SK-N-SH treated with all-trans-retinoic acid at 6 μM for 48 hours (cell line): ENCODE results near the gene TBCA.
"Not testable (repeated sequence)": the region's sequence is repeated elsewhere in the genome, so short reads cannot be mapped to it uniquely, and the experiment has no call there.

Experiments used
- ATAC-seq: fragments of 200-7000 bp; cut with Tn5 transposase; 3 replicates; pipeline ENCODE4 v1.9.1; 2020; ENCODE audit warnings: mild to moderate bottlenecking, moderate library complexity
- BACH2 ChIP-seq: fragments of 250-450 bp; sonication (Bioruptor Pico); IDR thresholded peaks from 2 replicates; pipeline ENCODE4 v1.9.0; 2021; ENCODE audit warnings: mild to moderate bottlenecking, borderline replicate concordance
- CSDC2 ChIP-seq: fragments of 250-450 bp; sonication (Bioruptor Pico); IDR thresholded peaks from 2 replicates; pipeline ENCODE4 v1.5.0; 2020; ENCODE audit warnings: mild to moderate bottlenecking, moderate library complexity
- ESRRG ChIP-seq: fragments of 250-450 bp; sonication (Bioruptor Pico); IDR thresholded peaks from 2 replicates; pipeline ENCODE4 v1.6.1; 2021; ENCODE audit warnings: mild to moderate bottlenecking
- GLIS3 ChIP-seq: fragments of 250-450 bp; sonication (Bioruptor Pico); IDR thresholded peaks from 2 replicates; pipeline ENCODE4 v1.5.0; 2020; ENCODE audit warnings: mild to moderate bottlenecking, moderate library complexity
- ISL1 ChIP-seq: fragments of 250-450 bp; sonication (Bioruptor Pico); IDR thresholded peaks from 2 replicates; pipeline ENCODE4 v2.1.2; 2022; ENCODE audit warnings: mild to moderate bottlenecking, moderate library complexity
- PPARA ChIP-seq: fragments of 250-450 bp; sonication (Bioruptor Pico); IDR thresholded peaks from 2 replicates; pipeline ENCODE4 v1.5.0; 2020; ENCODE audit warnings: mild to moderate bottlenecking, borderline replicate concordance
- TCF4 ChIP-seq: fragments of 250-450 bp; sonication (Bioruptor Pico); IDR thresholded peaks from 2 replicates; pipeline ENCODE4 v1.8.0; 2021; ENCODE audit warnings: mild to moderate bottlenecking, moderate library complexity, borderline replicate concordance
- TOX ChIP-seq: fragments of 250-450 bp; sonication (Bioruptor Pico); IDR thresholded peaks from 2 replicates; pipeline ENCODE4 v1.8.0; 2021; ENCODE audit warnings: mild to moderate bottlenecking, moderate library complexity, borderline replicate concordance
- ZFP3 ChIP-seq: fragments of 250-450 bp; sonication (Bioruptor Pico); IDR thresholded peaks from 2 replicates; pipeline ENCODE4 v1.5.0; 2020; ENCODE audit warnings: mild to moderate bottlenecking, moderate library complexity
- ZFP30 ChIP-seq: fragments of 450-650 bp; formaldehyde crosslinking; IDR thresholded peaks from 2 replicates; pipeline ENCODE4 v1.5.0; 2022; ENCODE audit warnings: mild to moderate bottlenecking, moderate library complexity
- ZNF565 ChIP-seq: fragments of 450-650 bp; formaldehyde crosslinking; conservative IDR thresholded peaks from 2 replicates; pipeline ENCODE4 v1.5.0; 2020; ENCODE audit warnings: low read depth, mild to moderate bottlenecking, moderate library complexity
- ZNF70 ChIP-seq: fragments of 450-650 bp; formaldehyde crosslinking; IDR thresholded peaks from 2 replicates; pipeline ENCODE4 v1.5.0; 2020; ENCODE audit warnings: mild to moderate bottlenecking, moderate library complexity
- ZNF8 ChIP-seq: fragments of 450-650 bp; formaldehyde crosslinking; IDR thresholded peaks from 2 replicates; pipeline ENCODE4 v1.5.0; 2020; ENCODE audit warnings: mild to moderate bottlenecking, moderate library complexity
- TF ChIP-seq, protein P1 (sequence below): fragments of 250-450 bp; sonication (Bioruptor Pico); IDR thresholded peaks from 2 replicates; pipeline ENCODE4 v1.5.0; 2020; ENCODE audit warnings: mild to moderate bottlenecking, moderate library complexity
- TF ChIP-seq, protein P2 (sequence below): fragments of 250-450 bp; sonication (Bioruptor Pico); IDR thresholded peaks from 2 replicates; pipeline ENCODE4 v1.8.0; 2020; ENCODE audit warnings: mild to moderate bottlenecking, moderate library complexity, borderline replicate concordance
- TF ChIP-seq, protein P3 (sequence below): fragments of 250-450 bp; sonication (Bioruptor Pico); IDR thresholded peaks from 2 replicates; pipeline ENCODE4 v1.5.1; 2020; ENCODE audit warnings: low read depth, mild to moderate bottlenecking, moderate library complexity
- TF ChIP-seq, protein P4 (sequence below): fragments of 250-450 bp; sonication (Bioruptor Pico); IDR thresholded peaks from 2 replicates; pipeline ENCODE4 v1.5.1; 2021; ENCODE audit warnings: mild to moderate bottlenecking, moderate library complexity

Gene TBCA

DNA sequence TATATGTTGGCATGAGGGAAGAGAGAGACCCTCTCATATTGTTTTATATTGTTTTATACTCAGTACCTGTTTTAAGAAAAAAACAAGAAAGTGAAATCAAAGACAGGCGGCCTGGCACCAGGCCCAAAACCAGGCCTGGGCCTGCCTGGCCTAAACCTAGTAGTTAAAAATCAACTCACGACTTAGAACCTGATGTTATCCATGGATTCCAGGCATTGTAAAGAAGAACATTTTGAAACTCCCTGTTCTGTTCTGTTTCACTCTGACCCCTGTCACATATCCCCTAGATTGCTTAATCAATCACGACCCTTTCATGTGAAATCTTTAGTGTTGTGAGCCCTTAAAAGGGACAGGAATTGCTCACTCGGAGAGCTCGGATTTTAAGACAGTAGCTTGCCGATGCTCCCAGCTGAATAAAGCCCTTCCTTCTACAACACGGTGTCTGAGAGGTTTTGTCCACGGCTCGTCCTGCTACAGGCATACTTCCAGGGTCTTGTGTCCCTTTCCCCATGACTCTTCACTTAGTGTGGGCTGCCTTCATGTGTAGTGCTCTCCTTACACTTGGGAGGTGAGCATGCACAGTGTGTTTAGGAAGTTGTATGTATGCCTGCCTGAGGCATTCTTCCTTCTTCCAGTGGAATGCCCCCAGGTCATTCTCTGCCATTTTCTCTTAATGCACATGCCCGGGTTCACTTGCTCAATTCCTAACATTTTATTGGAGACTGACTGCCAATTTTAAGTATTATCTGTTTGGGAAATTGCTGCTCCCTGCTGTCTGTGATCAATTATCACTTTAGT lies 17.8 kb downstream of the TBCA start (continued):
- TF ChIP-seq, protein P1, sequence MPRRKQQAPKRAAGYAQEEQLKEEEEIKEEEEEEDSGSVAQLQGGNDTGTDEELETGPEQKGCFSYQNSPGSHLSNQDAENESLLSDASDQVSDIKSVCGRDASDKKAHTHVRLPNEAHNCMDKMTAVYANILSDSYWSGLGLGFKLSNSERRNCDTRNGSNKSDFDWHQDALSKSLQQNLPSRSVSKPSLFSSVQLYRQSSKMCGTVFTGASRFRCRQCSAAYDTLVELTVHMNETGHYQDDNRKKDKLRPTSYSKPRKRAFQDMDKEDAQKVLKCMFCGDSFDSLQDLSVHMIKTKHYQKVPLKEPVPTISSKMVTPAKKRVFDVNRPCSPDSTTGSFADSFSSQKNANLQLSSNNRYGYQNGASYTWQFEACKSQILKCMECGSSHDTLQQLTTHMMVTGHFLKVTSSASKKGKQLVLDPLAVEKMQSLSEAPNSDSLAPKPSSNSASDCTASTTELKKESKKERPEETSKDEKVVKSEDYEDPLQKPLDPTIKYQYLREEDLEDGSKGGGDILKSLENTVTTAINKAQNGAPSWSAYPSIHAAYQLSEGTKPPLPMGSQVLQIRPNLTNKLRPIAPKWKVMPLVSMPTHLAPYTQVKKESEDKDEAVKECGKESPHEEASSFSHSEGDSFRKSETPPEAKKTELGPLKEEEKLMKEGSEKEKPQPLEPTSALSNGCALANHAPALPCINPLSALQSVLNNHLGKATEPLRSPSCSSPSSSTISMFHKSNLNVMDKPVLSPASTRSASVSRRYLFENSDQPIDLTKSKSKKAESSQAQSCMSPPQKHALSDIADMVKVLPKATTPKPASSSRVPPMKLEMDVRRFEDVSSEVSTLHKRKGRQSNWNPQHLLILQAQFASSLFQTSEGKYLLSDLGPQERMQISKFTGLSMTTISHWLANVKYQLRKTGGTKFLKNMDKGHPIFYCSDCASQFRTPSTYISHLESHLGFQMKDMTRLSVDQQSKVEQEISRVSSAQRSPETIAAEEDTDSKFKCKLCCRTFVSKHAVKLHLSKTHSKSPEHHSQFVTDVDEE (CRISPR knock-in tag), result no peak
- TF ChIP-seq ZFP3 (CRISPR knock-in tag) (no peak), PPARA (no peak)

DNA sequence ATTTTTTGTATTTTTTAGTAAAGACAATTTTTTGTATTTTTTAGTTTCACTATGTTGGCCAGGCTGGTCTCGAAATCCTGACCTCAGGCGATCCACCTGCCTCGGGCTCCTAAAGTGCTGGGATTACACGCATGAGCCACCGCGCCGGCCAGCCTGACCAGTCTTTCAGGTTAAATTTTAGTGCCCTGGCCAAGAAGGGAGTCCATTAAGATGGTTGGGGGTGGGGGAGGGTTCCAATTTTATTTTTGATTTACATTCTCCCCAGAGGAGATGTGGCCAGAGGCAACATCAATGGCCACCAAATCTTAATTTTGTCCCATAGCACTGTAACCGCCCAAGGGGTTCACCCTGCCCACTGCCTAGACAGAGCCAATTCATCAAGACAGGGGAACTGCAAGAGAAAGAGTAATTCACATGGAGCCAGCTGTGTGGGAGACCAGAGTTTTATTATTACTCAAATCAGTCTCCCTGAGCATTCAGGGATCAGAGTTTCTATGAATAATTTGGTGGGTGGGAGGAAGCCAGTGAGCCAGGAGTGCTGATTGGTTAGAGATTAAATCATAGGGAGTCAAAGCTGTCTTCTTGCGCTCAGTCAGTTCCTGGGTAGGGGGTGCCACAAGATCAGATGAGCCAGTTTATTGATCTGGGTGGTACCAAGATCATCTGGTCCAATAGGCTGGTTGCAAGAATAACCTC lies 24.7 kb downstream of the TBCA start:
- TF ChIP-seq PPARA (no peak), GLIS3 (CRISPR knock-in tag) (no peak)
- ATAC-seq, result no peak

- not testable (repeated sequence) for ATAC-seq
Observed at GRCh38 chr5:77750928-77751327, 25.2 kb downstream of the TBCA start.

DNA sequence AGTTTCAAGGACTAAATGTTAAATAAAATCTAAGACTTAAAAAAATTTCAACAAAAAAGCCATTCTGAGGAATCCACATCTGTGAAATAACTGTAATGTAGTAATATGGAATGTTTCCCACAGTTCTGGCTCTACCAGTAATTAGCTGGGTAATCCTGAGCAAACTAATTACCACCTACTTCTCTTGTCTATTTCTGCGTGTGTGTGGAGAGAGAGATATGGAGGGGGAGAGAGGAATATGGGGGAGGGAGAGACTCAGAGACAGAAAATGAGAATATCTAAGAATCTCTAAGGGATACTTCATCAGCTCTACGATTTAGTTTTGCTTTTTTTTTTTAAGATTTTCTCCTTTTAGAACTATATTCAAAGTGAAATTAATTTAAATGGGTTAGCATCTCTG lies 28.0 kb downstream of the TBCA start:
- no peak for ATAC-seq
- TF ChIP-seq, protein P2, sequence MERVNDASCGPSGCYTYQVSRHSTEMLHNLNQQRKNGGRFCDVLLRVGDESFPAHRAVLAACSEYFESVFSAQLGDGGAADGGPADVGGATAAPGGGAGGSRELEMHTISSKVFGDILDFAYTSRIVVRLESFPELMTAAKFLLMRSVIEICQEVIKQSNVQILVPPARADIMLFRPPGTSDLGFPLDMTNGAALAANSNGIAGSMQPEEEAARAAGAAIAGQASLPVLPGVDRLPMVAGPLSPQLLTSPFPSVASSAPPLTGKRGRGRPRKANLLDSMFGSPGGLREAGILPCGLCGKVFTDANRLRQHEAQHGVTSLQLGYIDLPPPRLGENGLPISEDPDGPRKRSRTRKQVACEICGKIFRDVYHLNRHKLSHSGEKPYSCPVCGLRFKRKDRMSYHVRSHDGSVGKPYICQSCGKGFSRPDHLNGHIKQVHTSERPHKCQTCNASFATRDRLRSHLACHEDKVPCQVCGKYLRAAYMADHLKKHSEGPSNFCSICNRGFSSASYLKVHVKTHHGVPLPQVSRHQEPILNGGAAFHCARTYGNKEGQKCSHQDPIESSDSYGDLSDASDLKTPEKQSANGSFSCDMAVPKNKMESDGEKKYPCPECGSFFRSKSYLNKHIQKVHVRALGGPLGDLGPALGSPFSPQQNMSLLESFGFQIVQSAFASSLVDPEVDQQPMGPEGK (CRISPR knock-in tag), result no peak
- TF ChIP-seq BACH2 (CRISPR knock-in tag), result no peak
- no peak for TF ChIP-seq ZNF565 (CRISPR knock-in tag)
- TF ChIP-seq ZNF70 (CRISPR knock-in tag), result no peak
- TF ChIP-seq TOX (CRISPR knock-in tag), result no peak
- TF ChIP-seq PPARA, result no peak
- TF ChIP-seq ZFP30 (CRISPR knock-in tag), result no peak
- no peak for TF ChIP-seq GLIS3 (CRISPR knock-in tag)
- TF ChIP-seq ISL1, result no peak
- TF ChIP-seq, protein P3, sequence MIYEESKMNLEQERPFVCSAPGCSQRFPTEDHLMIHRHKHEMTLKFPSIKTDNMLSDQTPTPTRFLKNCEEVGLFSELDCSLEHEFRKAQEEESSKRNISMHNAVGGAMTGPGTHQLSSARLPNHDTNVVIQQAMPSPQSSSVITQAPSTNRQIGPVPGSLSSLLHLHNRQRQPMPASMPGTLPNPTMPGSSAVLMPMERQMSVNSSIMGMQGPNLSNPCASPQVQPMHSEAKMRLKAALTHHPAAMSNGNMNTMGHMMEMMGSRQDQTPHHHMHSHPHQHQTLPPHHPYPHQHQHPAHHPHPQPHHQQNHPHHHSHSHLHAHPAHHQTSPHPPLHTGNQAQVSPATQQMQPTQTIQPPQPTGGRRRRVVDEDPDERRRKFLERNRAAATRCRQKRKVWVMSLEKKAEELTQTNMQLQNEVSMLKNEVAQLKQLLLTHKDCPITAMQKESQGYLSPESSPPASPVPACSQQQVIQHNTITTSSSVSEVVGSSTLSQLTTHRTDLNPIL (CRISPR knock-in tag), result no peak
- TF ChIP-seq CSDC2 (CRISPR knock-in tag), result no peak
- TF ChIP-seq TCF4 (CRISPR knock-in tag), result no peak
- no peak for TF ChIP-seq ZFP3 (CRISPR knock-in tag)
- TF ChIP-seq, protein P1 (CRISPR knock-in tag), result no peak
- TF ChIP-seq, protein P4, sequence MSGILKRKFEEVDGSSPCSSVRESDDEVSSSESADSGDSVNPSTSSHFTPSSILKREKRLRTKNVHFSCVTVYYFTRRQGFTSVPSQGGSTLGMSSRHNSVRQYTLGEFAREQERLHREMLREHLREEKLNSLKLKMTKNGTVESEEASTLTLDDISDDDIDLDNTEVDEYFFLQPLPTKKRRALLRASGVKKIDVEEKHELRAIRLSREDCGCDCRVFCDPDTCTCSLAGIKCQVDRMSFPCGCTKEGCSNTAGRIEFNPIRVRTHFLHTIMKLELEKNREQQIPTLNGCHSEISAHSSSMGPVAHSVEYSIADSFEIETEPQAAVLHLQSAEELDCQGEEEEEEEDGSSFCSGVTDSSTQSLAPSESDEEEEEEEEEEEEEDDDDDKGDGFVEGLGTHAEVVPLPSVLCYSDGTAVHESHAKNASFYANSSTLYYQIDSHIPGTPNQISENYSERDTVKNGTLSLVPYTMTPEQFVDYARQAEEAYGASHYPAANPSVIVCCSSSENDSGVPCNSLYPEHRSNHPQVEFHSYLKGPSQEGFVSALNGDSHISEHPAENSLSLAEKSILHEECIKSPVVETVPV (CRISPR knock-in tag), result no peak
- no peak for TF ChIP-seq ESRRG
- no peak for TF ChIP-seq ZNF8 (CRISPR knock-in tag)
